ENCODE measurements around the gene MYH16. TPM values are rescaled to one million over a fixed set of nuclear protein-coding genes. Genes with fewer than 3 reads are reported as not detected.

The MYH16 gene
- total RNA-seq, 5 donors from 2014 or later (not counting 1 experiment from before 2014, with no cell fraction given): not detected

DNA sequence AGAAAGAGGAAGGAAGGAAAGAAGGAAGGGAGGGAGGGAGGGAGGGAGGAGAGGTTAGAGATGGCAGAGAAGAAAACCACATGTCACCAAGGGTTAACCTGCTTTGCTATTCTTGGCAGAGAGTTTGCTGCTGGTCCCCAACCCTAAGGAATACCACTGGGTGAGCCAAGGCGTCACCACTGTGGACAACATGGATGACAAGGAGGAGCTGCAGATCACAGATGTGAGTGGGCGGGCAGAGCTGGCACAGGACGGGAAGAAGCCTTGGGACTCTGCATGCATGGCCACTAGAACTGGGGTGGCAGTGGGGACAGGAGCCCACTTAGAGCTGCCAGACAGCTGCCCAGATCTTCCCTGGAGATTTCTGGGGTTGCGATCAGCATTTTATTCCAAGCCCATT is 17.2 kb upstream of the MYH16 start:
- Mint-ChIP-seq H3K9me3 (no peaks in the 10 kb centered on the region), H3K4me1 (no peaks in the 10 kb centered on the region), H3K4me3 (no peak overlapping the region), H3K27ac (no peak overlapping the region), H3K27me3 (peaks cover 0 to 5% of the 10 kb centered on the region in 2 donors), H3K36me3 (no peaks in the 10 kb centered on the region)
- ATAC-seq (replicated peaks in 1 of 4): no peak
- WGBS (ENCODE audit: insufficient coverage): 64% methylated on average over 4 of the region's 4 CpGs
- H3K27ac ChIP-seq (ENCODE audit: low read length): no peak overlapping the region
- H3K27me3 ChIP-seq (replicated peaks in 1 of 2; ENCODE audit: control insufficient read depth in 2 of 2, extremely low read depth in 1 of 2, insufficient read depth in 2 of 2, low read length in 1 of 2): peaks cover 0 to 14% of the 10 kb centered on the region in 2 experiments
- DNase-seq: no peak
- H3K4me1 ChIP-seq (ENCODE audit: control insufficient read depth in 1 of 2, extremely low read depth in 1 of 2, insufficient read depth in 2 of 2, low read length in 2 of 2): no peaks in the 10 kb centered on the region
- CTCF ChIA-PET: interaction anchor here in 1 of 2 donors (0.7 kb wide), 1 partner anchor 17 kb away, joined by 8 read pairs; the partner anchor contains the start of gene MYH16
- no peaks in the 10 kb centered on the region for H3K36me3 ChIP-seq (ENCODE audit: control insufficient read depth in 2 of 2, extremely low read depth in 1 of 2, insufficient read depth in 1 of 2, low read length in 1 of 2)
- POLR2A ChIA-PET: no interaction called here
- H3K4me3 ChIP-seq (ENCODE audit: control insufficient read depth in 1 of 2, extremely low read depth in 1 of 2, low read length in 1 of 2): no peak overlapping the region
- H3K9me3 ChIP-seq: no peaks in the 10 kb centered on the region

DNA sequence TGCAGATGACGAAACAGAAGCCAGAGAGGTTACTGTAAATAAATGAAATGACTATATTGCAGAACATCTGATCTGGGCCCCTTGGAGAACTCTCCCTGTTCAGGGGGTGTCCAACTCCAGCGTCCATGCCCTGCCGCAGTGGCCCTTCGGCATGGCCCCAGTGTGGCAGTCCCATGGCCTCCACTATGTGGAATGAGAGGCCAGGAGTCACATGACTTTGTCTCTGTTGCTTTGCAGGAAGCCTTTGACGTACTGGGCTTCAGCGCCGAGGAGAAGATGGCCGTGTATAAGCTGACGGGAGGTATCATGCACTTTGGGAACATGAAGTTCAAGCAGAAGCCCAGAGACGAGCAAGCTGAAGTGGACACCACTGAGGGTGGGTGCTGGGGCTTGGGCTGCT is 15.6 kb upstream of the MYH16 start:
- Histone ChIP-seq H3K27ac (ENCODE audit: low read length) (no peak overlapping the region), H3K4me1 (ENCODE audit: control insufficient read depth in 1 of 2, extremely low read depth in 1 of 2, insufficient read depth in 2 of 2, low read length in 2 of 2) (no peaks in the 10 kb centered on the region), H3K9me3 (no peaks in the 10 kb centered on the region), H3K4me3 (ENCODE audit: control insufficient read depth in 1 of 2, extremely low read depth in 1 of 2, low read length in 1 of 2) (no peak overlapping the region), H3K27me3 (replicated peaks in 1 of 2; ENCODE audit: control insufficient read depth in 2 of 2, extremely low read depth in 1 of 2, insufficient read depth in 2 of 2, low read length in 1 of 2) (peaks cover 0 to 10% of the 10 kb centered on the region in 2 experiments), H3K36me3 (ENCODE audit: control insufficient read depth in 2 of 2, extremely low read depth in 1 of 2, insufficient read depth in 1 of 2, low read length in 1 of 2) (no peaks in the 10 kb centered on the region)
- WGBS (ENCODE audit: insufficient coverage): 79% methylated on average over 5 of the region's 10 CpGs
- Mint-ChIP-seq H3K36me3 (no peaks in the 10 kb centered on the region), H3K27ac (no peak overlapping the region), H3K4me1 (no peaks in the 10 kb centered on the region), H3K27me3 (peaks cover 0 to 4% of the 10 kb centered on the region in 2 donors), H3K4me3 (no peak overlapping the region), H3K9me3 (no peaks in the 10 kb centered on the region)
- no peak for DNase-seq
- no peak for ATAC-seq (replicated peaks in 1 of 4)
- CTCF ChIA-PET: no interaction called here
- POLR2A ChIA-PET: no interaction called here

DNA sequence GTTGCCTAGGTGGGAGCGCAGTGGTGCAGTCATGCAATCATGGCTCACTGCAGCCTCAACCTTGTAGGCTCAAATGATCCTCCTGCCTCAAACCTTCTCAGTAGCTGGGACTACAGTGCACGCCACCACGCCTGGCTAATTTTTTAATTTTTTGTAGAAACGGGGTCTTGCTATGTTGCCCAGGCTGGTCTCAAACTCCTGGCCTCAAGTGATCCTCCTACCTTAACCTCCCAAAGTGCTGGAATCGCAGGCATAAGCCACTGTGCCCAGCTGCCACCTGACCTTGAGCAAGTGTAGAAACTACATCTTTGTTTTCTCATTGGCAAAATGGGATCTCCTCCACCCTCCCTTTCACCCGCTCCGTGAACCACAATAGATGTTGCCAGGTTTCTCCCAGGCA is 15.0 kb upstream of the MYH16 start:
- no peaks in the 10 kb centered on the region for H3K4me1 ChIP-seq (ENCODE audit: control insufficient read depth in 1 of 2, extremely low read depth in 1 of 2, insufficient read depth in 2 of 2, low read length in 2 of 2)
- no peaks in the 10 kb centered on the region for H3K36me3 ChIP-seq (ENCODE audit: control insufficient read depth in 2 of 2, extremely low read depth in 1 of 2, insufficient read depth in 1 of 2, low read length in 1 of 2)
- ChIA-PET CTCF (no interaction called here), POLR2A (no interaction called here)
- WGBS (ENCODE audit: insufficient coverage): 85% methylated on average over 6 of the region's 7 CpGs
- no peaks in the 10 kb centered on the region for H3K9me3 ChIP-seq
- H3K27me3 Mint-ChIP-seq: peaks cover 0 to 1% of the 10 kb centered on the region in 2 donors
- H3K36me3 Mint-ChIP-seq: no peaks in the 10 kb centered on the region
- no peaks in the 10 kb centered on the region for H3K4me1 Mint-ChIP-seq
- ATAC-seq (replicated peaks in 1 of 4): no peak
- no peak overlapping the region for H3K27ac Mint-ChIP-seq
- no peaks in the 10 kb centered on the region for H3K9me3 Mint-ChIP-seq
- no peak for DNase-seq
- no peak overlapping the region for H3K27ac ChIP-seq (ENCODE audit: low read length)
- H3K4me3 Mint-ChIP-seq: no peak overlapping the region
- peaks cover 0 to 4% of the 10 kb centered on the region in 2 experiments for H3K27me3 ChIP-seq (replicated peaks in 1 of 2; ENCODE audit: control insufficient read depth in 2 of 2, extremely low read depth in 1 of 2, insufficient read depth in 2 of 2, low read length in 1 of 2)
- H3K4me3 ChIP-seq (ENCODE audit: control insufficient read depth in 1 of 2, extremely low read depth in 1 of 2, low read length in 1 of 2): no peak overlapping the region

DNA sequence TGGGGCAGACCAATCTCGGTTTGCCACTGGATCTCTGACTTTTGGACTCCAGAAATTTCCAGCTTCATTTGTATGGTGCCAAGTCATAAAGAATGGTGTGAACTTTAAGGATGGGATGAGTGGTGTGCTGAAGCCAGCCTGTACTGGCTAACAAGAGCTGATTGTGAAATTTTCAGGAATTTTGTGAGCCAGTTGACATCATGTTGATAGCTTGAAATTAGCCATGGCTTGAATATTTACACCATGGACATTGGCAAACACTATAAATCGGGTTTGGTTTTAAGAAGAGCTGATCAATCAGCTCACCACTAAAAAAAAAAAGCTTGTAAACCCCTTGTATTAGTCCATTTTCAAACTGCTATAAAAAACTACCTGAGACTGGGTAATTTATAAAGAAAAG is 14.1 kb upstream of the MYH16 start:
- Histone ChIP-seq H3K36me3 (ENCODE audit: control insufficient read depth in 2 of 2, extremely low read depth in 1 of 2, insufficient read depth in 1 of 2, low read length in 1 of 2) (no peaks in the 10 kb centered on the region), H3K27me3 (replicated peaks in 1 of 2; ENCODE audit: control insufficient read depth in 2 of 2, extremely low read depth in 1 of 2, insufficient read depth in 2 of 2, low read length in 1 of 2) (peaks cover 0 to 4% of the 10 kb centered on the region in 2 experiments), H3K4me1 (ENCODE audit: control insufficient read depth in 1 of 2, extremely low read depth in 1 of 2, insufficient read depth in 2 of 2, low read length in 2 of 2) (no peaks in the 10 kb centered on the region), H3K27ac (ENCODE audit: low read length) (no peak overlapping the region), H3K9me3 (no peaks in the 10 kb centered on the region), H3K4me3 (ENCODE audit: control insufficient read depth in 1 of 2, extremely low read depth in 1 of 2, low read length in 1 of 2) (no peak overlapping the region)
- Mint-ChIP-seq H3K4me1 (no peaks in the 10 kb centered on the region), H3K9me3 (no peaks in the 10 kb centered on the region), H3K36me3 (no peaks in the 10 kb centered on the region), H3K27ac (no peak overlapping the region), H3K27me3 (no peaks in the 10 kb centered on the region), H3K4me3 (no peak overlapping the region)
- DNase-seq (no peak), ATAC-seq (replicated peaks in 1 of 4) (no peak)
- 22% methylated on average over 1 of the region's 2 CpGs for WGBS (ENCODE audit: insufficient coverage)
- CTCF ChIA-PET: no interaction called here
- POLR2A ChIA-PET: interaction anchor here in 1 of 2 donors (0.5 kb wide), 1 partner anchor 67 kb away, joined by 3 read pairs; no protein-coding TSS in a partner anchor

DNA sequence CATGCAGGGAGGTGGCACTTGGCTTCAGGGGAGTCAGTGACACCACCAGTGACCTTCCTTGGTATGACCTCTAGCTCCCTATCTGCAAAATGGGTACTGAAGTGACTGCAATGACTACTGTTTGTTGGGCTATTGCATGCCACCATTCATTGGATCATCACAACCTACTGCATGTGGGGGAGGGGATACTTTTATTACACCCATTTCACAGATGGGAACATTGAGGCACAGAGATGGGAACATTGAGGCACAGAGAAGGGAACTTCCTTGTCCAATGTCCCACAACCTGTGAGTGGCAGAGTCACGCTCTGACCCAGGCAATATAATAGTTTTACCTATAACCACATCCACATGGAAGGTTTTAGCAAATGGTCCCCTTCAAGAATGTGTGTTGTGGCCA is 12.2 kb upstream of the MYH16 start:
- Mint-ChIP-seq H3K9me3 (no peaks in the 10 kb centered on the region), H3K27ac (no peak overlapping the region), H3K36me3 (no peaks in the 10 kb centered on the region), H3K27me3 (no peaks in the 10 kb centered on the region), H3K4me3 (no peak overlapping the region), H3K4me1 (no peaks in the 10 kb centered on the region)
- Histone ChIP-seq H3K27ac (ENCODE audit: low read length) (no peak overlapping the region), H3K9me3 (no peaks in the 10 kb centered on the region), H3K4me3 (ENCODE audit: control insufficient read depth in 1 of 2, extremely low read depth in 1 of 2, low read length in 1 of 2) (no peak overlapping the region), H3K4me1 (ENCODE audit: control insufficient read depth in 1 of 2, extremely low read depth in 1 of 2, insufficient read depth in 2 of 2, low read length in 2 of 2) (no peaks in the 10 kb centered on the region), H3K27me3 (replicated peaks in 1 of 2; ENCODE audit: control insufficient read depth in 2 of 2, extremely low read depth in 1 of 2, insufficient read depth in 2 of 2, low read length in 1 of 2) (peaks cover 0 to 11% of the 10 kb centered on the region in 2 experiments), H3K36me3 (ENCODE audit: control insufficient read depth in 2 of 2, extremely low read depth in 1 of 2, insufficient read depth in 1 of 2, low read length in 1 of 2) (no peaks in the 10 kb centered on the region)
- no peak for ATAC-seq (replicated peaks in 1 of 4)
- ChIA-PET POLR2A (interaction anchor here in 1 of 2 donors (0.7 kb wide), 1 partner anchor 67 kb away, joined by 4 read pairs; no protein-coding TSS in a partner anchor), CTCF (no interaction called here)
- no peak for DNase-seq
- no CpG with 5 or more reads among the region's 1 CpG for WGBS (ENCODE audit: insufficient coverage)

DNA sequence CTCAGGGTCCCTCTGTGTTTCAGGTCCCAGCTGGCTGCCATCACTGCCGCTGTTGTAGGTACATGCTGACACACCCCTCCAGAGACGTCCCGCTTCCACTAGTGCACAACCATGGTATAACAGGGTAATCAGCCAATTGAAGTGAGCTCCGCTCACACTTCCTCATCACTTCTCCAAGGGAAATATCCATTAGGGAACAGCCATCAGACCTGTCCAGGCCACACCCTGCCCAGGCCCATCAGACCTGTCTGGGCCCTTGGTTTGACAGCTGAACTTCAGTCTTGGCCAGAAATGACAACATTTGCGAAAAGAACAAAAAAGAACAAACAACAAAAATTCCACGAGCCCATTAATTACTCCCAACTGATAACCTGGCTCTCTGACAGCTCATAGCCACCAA is 11.0 kb upstream of the MYH16 start:
- ChIA-PET POLR2A (no interaction called here), CTCF (no interaction called here)
- no peaks in the 10 kb centered on the region for H3K4me1 Mint-ChIP-seq
- no peak overlapping the region for H3K27ac Mint-ChIP-seq
- Histone ChIP-seq H3K27me3 (replicated peaks in 1 of 2; ENCODE audit: control insufficient read depth in 2 of 2, extremely low read depth in 1 of 2, insufficient read depth in 2 of 2, low read length in 1 of 2) (peaks cover 0 to 11% of the 10 kb centered on the region in 2 experiments), H3K36me3 (ENCODE audit: control insufficient read depth in 2 of 2, extremely low read depth in 1 of 2, insufficient read depth in 1 of 2, low read length in 1 of 2) (no peaks in the 10 kb centered on the region), H3K27ac (ENCODE audit: low read length) (no peak overlapping the region), H3K4me3 (ENCODE audit: control insufficient read depth in 1 of 2, extremely low read depth in 1 of 2, low read length in 1 of 2) (no peak overlapping the region), H3K4me1 (ENCODE audit: control insufficient read depth in 1 of 2, extremely low read depth in 1 of 2, insufficient read depth in 2 of 2, low read length in 2 of 2) (no peaks in the 10 kb centered on the region), H3K9me3 (no peaks in the 10 kb centered on the region)
- H3K9me3 Mint-ChIP-seq: no peaks in the 10 kb centered on the region
- H3K27me3 Mint-ChIP-seq: peaks cover 0 to 8% of the 10 kb centered on the region in 2 donors
- no peak overlapping the region for H3K4me3 Mint-ChIP-seq
- ATAC-seq (replicated peaks in 1 of 4) (no peak), DNase-seq (no peak)
- WGBS (ENCODE audit: insufficient coverage): 90% methylated on average over 4 of the region's 6 CpGs
- no peaks in the 10 kb centered on the region for H3K36me3 Mint-ChIP-seq

Measured in T-cell (primary cell).